T-helper 17 cell (primary cell): ENCODE data around the gene PSMD12. TPM values are rescaled to one million over a fixed set of nuclear protein-coding genes. Genes with fewer than 3 reads are reported as not detected.
"Not testable (repeated sequence)": the region's sequence is repeated elsewhere in the genome, so short reads cannot be mapped to it uniquely, and the experiment has no call there.

Experiments used
- ATAC-seq: fragments of 150-1000 bp; cut with Tn5 transposase; 2 replicates; pipeline ENCODE4 v1.10.0; 2021; ENCODE audit warnings: mild to moderate bottlenecking, moderate library complexity
- DNase-seq, 3 donors: peaks; one replicate each; pipeline versions ENCODE4 v3.0.0 to v3.0.0-alpha.2; 2020 to 2021
- H3K9me3 ChIP-seq: one replicate; pipeline ENCODE4 v1.7.0; 2013; ENCODE audit warnings: low read length, mild to moderate bottlenecking; ENCODE audit not compliant: control insufficient read depth, poor library complexity, severe bottlenecking
- H3K27ac Mint-ChIP-seq: one replicate; pipeline ENCODE4 v1.8.0; 2022; ENCODE audit warnings: mild to moderate bottlenecking, moderate library complexity, mixed read lengths
- H3K27me3 Mint-ChIP-seq: one replicate; pipeline ENCODE4 v1.8.0; 2022; ENCODE audit warnings: mixed read lengths
- H3K36me3 Mint-ChIP-seq: one replicate; pipeline ENCODE4 v1.8.0; 2022; ENCODE audit warnings: low read depth, mixed read lengths
- H3K4me1 Mint-ChIP-seq: one replicate; pipeline ENCODE4 v1.8.0; 2022; ENCODE audit warnings: mild to moderate bottlenecking, mixed read lengths
- H3K4me3 Mint-ChIP-seq: one replicate; pipeline ENCODE4 v1.8.0; 2022; ENCODE audit warnings: mild to moderate bottlenecking, moderate library complexity, mixed read lengths
- total RNA-seq, 4 donors: library from RNA in 2 of 4; stranded (reverse) in 2 of 4; gene quantifications; one replicate each; pipeline ENCODE4 v1.2.3 and lab custom pipeline; 2022 to 2026

PSMD12 gene
- total RNA-seq, 2 donors from 2014 or later: 43.4 to 53.8 TPM

DNA sequence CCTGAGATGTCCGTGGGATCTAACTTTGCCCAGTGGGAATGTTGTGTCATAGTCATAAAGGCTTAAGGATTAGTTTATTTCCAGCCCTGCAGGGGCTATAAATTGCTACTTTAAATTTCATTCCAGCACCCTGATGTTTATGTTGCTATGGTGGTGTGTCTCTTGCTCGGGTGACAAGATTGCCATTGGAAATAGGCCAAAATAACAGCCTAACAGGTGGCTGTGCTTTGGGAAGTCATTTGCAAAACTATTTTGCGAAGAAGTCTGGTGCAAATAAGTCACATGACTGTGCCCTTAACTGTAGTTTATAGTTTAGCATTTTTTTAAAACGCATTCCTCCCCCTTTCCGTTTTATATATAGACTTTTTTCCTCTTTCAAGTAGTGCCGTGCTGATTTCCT lies 33.8 kb upstream of the PSMD12 start:
- H3K4me1 Mint-ChIP-seq: peaks cover 25% of the 10 kb centered on the region
- H3K36me3 Mint-ChIP-seq: peaks cover 2% of the 10 kb centered on the region
- no peaks in the 10 kb centered on the region for H3K9me3 ChIP-seq
- ATAC-seq (peak; percentile 57), DNase-seq (no peak)
- H3K27me3 Mint-ChIP-seq: no peaks in the 10 kb centered on the region
- H3K4me3 Mint-ChIP-seq: no peak overlapping the region
- peak overlapping the region; percentile 86 for H3K27ac Mint-ChIP-seq

GRCh38 chr17:67399676-67400075 lies 33.3 kb upstream of the PSMD12 start:
- H3K4me3 Mint-ChIP-seq: no peak overlapping the region
- peaks cover 2% of the 10 kb centered on the region for H3K36me3 Mint-ChIP-seq
- no peak for ATAC-seq
- no peak for DNase-seq
- H3K9me3 ChIP-seq: no peaks in the 10 kb centered on the region
- H3K27me3 Mint-ChIP-seq: no peaks in the 10 kb centered on the region
- H3K27ac Mint-ChIP-seq: peak overlapping the region; percentile 86
- peaks cover 25% of the 10 kb centered on the region for H3K4me1 Mint-ChIP-seq

- Mint-ChIP-seq H3K27ac (peak overlapping the region; percentile 94), H3K36me3 (no peaks in the 10 kb centered on the region), H3K4me3 (no peak overlapping the region), H3K4me1 (peaks cover 31% of the 10 kb centered on the region), H3K27me3 (no peaks in the 10 kb centered on the region)
- ATAC-seq (no peak), DNase-seq (no peak)
- no peaks in the 10 kb centered on the region for H3K9me3 ChIP-seq
Measured at GRCh38 chr17:67393809-67394397, 27.5 kb upstream of the PSMD12 start.

- Mint-ChIP-seq H3K36me3 (peaks cover 2% of the 10 kb centered on the region), H3K4me3 (peak overlapping the region; percentile 50), H3K27ac (peak overlapping the region; percentile 94), H3K4me1 (peaks cover 34% of the 10 kb centered on the region), H3K27me3 (no peaks in the 10 kb centered on the region)
- DNase-seq (no peak), ATAC-seq (no peak)
- H3K9me3 ChIP-seq: no peaks in the 10 kb centered on the region
Measured at GRCh38 chr17:67392111-67392510, 25.7 kb upstream of the PSMD12 start.

- Mint-ChIP-seq H3K4me3 (peak overlapping the region; percentile 92), H3K27ac (peak overlapping the region; percentile 94), H3K36me3 (peaks cover 2% of the 10 kb centered on the region), H3K4me1 (peaks cover 40% of the 10 kb centered on the region), H3K27me3 (no peaks in the 10 kb centered on the region)
- ATAC-seq: peak; percentile 86
- no peaks in the 10 kb centered on the region for H3K9me3 ChIP-seq
- DNase-seq: peak in 1 of 3 donors; percentile 25
Measured at GRCh38 chr17:67390646-67391361, 24.4 kb upstream of the PSMD12 start.

DNA sequence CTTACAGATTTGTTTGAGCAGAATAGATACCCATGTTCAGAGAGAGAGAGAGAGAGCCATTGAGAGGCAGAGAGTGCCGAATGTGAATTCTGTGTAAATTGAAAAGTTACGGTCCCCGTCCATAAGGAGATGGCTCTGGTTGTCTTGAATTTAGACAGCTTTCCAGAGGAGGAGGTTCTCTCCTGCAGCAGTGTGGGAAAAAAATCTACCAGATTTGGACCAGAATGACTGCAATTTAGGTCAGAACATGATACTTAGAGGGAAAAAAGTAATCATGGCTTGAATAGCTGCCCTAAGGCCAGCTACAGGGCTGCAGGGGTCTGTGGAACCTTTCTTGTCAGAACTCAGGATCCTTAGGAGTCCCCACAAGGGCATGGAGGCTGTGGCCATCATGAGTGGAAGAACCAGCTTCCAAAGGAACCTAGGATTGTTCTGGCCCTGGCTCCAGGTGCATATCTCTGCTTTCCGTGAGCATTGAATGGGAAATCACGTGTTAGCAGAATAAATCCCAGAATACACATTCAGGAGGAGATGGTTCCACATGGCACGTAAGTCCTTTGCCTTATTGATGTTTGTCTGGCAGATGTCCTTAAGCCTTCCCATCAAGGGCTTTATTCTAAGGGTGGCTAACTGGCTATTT lies 23.7 kb upstream of the PSMD12 start:
- Mint-ChIP-seq H3K36me3 (peaks cover 2% of the 10 kb centered on the region), H3K4me1 (peaks cover 40% of the 10 kb centered on the region), H3K27ac (peak overlapping the region; percentile 94), H3K4me3 (peak overlapping the region; percentile 92), H3K27me3 (no peaks in the 10 kb centered on the region)
- DNase-seq (no peak), ATAC-seq (peak; percentile 2)
- H3K9me3 ChIP-seq: no peaks in the 10 kb centered on the region

- peaks cover 2% of the 10 kb centered on the region for H3K36me3 Mint-ChIP-seq
- H3K27me3 Mint-ChIP-seq: no peaks in the 10 kb centered on the region
- no peak overlapping the region for H3K4me3 Mint-ChIP-seq
- peak overlapping the region; percentile 94 for H3K27ac Mint-ChIP-seq
- no peak for ATAC-seq
- H3K4me1 Mint-ChIP-seq: peaks cover 40% of the 10 kb centered on the region
- no peaks in the 10 kb centered on the region for H3K9me3 ChIP-seq
- no peak for DNase-seq
Measured at GRCh38 chr17:67388986-67389385, 22.6 kb upstream of the PSMD12 start.

- not testable (repeated sequence) for DNase-seq, H3K9me3 ChIP-seq, H3K27me3 Mint-ChIP-seq, ATAC-seq, H3K4me3 Mint-ChIP-seq, H3K36me3 Mint-ChIP-seq
- Mint-ChIP-seq H3K4me1 (peaks cover 40% of the 10 kb centered on the region), H3K27ac (peak overlapping the region; percentile 94)
Measured at GRCh38 chr17:67388536-67388935, 22.2 kb upstream of the PSMD12 start.

DNA sequence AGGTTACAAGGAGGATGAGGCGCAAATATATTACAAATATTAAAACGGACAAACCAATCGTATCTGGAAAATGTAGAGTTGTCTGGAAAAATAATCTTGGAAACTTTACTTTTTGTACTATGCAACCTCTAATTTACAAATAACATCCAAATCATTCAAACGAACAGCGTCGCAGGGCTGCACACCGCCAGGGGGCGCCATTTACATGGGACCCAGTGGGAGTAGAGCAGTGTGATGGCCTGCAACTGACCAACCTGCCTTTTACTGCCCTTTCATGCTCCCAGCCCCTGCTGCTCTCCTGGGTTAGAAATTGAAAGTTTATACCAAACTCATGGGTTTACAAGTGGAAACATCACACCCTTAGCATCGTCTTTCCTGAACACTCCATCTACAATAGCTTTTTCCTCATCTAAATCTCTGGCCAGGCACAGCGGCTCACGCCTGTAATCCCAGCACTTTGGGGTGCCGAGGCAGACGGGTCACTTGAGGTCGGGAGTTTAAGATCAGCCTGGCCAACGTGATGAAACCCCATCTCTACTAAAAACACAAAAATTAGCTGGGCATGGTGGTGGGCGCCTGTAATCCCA lies 20.7 kb upstream of the PSMD12 start:
- Mint-ChIP-seq H3K27me3 (no peaks in the 10 kb centered on the region), H3K36me3 (peaks cover 2% of the 10 kb centered on the region), H3K4me3 (no peak overlapping the region), H3K4me1 (peaks cover 41% of the 10 kb centered on the region), H3K27ac (peak overlapping the region; percentile 94)
- H3K9me3 ChIP-seq: no peaks in the 10 kb centered on the region
- DNase-seq (peak; percentile 32 to 47 (median 43)), ATAC-seq (no peak)

- H3K9me3 ChIP-seq: no peaks in the 10 kb centered on the region
- no peak overlapping the region for H3K27ac Mint-ChIP-seq
- DNase-seq: no peak
- peaks cover 2% of the 10 kb centered on the region for H3K36me3 Mint-ChIP-seq
- H3K4me1 Mint-ChIP-seq: peaks cover 34% of the 10 kb centered on the region
- H3K27me3 Mint-ChIP-seq: no peaks in the 10 kb centered on the region
- no peak for ATAC-seq
- no peak overlapping the region for H3K4me3 Mint-ChIP-seq
Measured at GRCh38 chr17:67385122-67385988, 19.0 kb upstream of the PSMD12 start.

DNA sequence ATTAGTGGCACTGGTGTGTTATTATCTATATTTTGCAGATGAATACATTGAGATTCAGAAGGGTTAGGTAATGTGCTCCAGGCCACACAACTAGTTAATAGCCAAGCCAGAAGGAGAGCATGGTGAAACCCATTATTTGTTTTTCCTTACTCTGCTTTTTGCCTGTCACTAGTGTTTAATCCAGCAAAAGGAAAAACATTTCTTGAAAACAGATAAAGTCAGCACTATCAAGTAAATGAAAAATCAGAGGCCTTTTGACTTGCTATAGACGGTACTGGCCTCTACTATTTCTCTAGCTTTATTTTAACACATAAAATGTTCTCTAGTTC lies 15.5 kb upstream of the PSMD12 start:
- Mint-ChIP-seq H3K4me1 (peaks cover 27% of the 10 kb centered on the region), H3K4me3 (peak overlapping the region; percentile 25)

DNA sequence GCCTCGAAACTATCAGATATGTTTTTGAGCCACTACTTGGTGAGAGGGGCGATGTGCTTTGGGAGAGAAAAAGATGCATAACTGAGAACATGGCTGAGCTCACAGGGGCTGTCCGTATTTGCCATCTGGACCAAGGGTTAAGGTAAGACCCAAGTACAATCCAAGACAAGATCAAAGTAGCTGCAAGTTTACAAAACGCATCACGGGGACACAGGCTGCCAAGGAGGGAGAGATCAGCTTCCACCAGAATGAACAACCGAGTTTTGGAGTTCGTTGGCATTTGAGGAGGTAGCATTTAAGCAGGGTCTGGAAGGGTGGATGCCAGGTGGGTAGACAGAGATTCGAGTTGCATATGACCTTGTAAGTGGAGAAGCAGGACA lies 12.9 kb upstream of the PSMD12 start:
- Mint-ChIP-seq H3K36me3 (no peaks in the 10 kb centered on the region), H3K4me3 (peak overlapping the region; percentile 96), H3K4me1 (peaks cover 39% of the 10 kb centered on the region), H3K27me3 (no peaks in the 10 kb centered on the region), H3K27ac (peak overlapping the region; percentile 93)
- no peaks in the 10 kb centered on the region for H3K9me3 ChIP-seq
- no peak for ATAC-seq
- DNase-seq: no peak

More for the DNA sequence above, 15.5 kb upstream of the PSMD12 start:
- no peak for DNase-seq
- ATAC-seq: no peak
- peak overlapping the region; percentile 68 for H3K27ac Mint-ChIP-seq
- no peaks in the 10 kb centered on the region for H3K27me3 Mint-ChIP-seq
- H3K36me3 Mint-ChIP-seq: no peaks in the 10 kb centered on the region
- H3K9me3 ChIP-seq: no peaks in the 10 kb centered on the region
